ENCODE results near the gene DLG2. TPM values are rescaled to one million over a fixed set of nuclear protein-coding genes. Genes with fewer than 3 reads are reported as not detected.
A peak's percentile ranks its signal among the peaks of the same experiment; 100 is the strongest.

Gene DLG2
- total RNA-seq, 4 donors from 2014 or later = 7.3 to 14.1 (median 11.1) TPM

GRCh38 chr11:83713708-83714107 is 1913.4 kb downstream of the DLG2 start:
- TF ChIP-seq CTCF (IDR thresholded peaks at IDR 0.05) (no peak), POLR2AphosphoS5 (IDR thresholded peaks at IDR 0.05) (peak in 1 of 2 donors; percentile 21), POLR2A (IDR thresholded peaks at IDR 0.05; ENCODE audit: low read depth) (no peak), EP300 (IDR thresholded peaks at IDR 0.05) (no peak)
- DNase-seq (ENCODE audit: extremely low spot score) = no peak
- Histone ChIP-seq H3K27me3 (no peaks in the 10 kb centered on the region), H3K4me1 (no peaks in the 10 kb centered on the region), H3K27ac (replicated peaks in 1 of 4) (no peak overlapping the region), H3K9me3 (no peaks in the 10 kb centered on the region), H3K4me3 (no peak overlapping the region), H3K36me3 (no peaks in the 10 kb centered on the region)
- intact Hi-C loops (cut with DNase I) = no loop called here
- 44% methylated on average over 2 of the region's 2 CpGs for WGBS

- Histone ChIP-seq H3K4me1 (no peaks in the 10 kb centered on the region), H3K9me3 (no peaks in the 10 kb centered on the region), H3K4me3 (no peak overlapping the region), H3K27ac (replicated peaks in 1 of 4) (no peak overlapping the region), H3K36me3 (no peaks in the 10 kb centered on the region), H3K27me3 (no peaks in the 10 kb centered on the region)
- TF ChIP-seq CTCF (IDR thresholded peaks at IDR 0.05) (no peak), POLR2AphosphoS5 (IDR thresholded peaks at IDR 0.05) (no peak), POLR2A (IDR thresholded peaks at IDR 0.05; ENCODE audit: low read depth) (no peak), EP300 (IDR thresholded peaks at IDR 0.05) (no peak)
- DNase-seq (ENCODE audit: extremely low spot score) = no peak
- 91% methylated on average over 5 of the region's 5 CpGs for WGBS
- intact Hi-C loops (cut with DNase I) = no loop called here
Observed at GRCh38 chr11:83711106-83711527, 1916.0 kb downstream of the DLG2 start.

DNA sequence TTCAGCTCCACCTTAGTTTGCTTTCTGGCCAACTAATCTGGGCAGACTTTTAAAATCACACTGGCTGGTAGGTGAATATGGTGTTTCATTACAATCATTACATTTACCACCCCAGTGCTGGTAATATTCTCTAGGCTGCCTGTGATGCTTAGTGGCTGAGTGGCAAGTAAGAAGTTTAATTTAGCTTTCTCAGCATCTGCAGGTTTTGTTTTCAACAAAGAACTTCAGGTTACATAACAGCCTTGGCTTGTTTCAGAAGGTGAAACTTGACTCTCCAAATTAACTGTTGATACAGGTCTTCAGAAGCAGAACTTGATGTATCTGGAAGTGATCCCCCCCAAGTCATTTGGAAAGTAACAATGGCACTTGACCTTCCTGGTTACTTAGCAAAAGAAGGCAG is 1917.7 kb downstream of the DLG2 start:
- Histone ChIP-seq H3K27ac (replicated peaks in 1 of 4) (no peak overlapping the region), H3K4me3 (no peak overlapping the region), H3K9me3 (no peaks in the 10 kb centered on the region), H3K4me1 (no peaks in the 10 kb centered on the region), H3K27me3 (no peaks in the 10 kb centered on the region), H3K36me3 (no peaks in the 10 kb centered on the region)
- no peak for DNase-seq (ENCODE audit: extremely low spot score)
- intact Hi-C loops (cut with DNase I) = no loop called here
- no peak for TF ChIP-seq POLR2A (IDR thresholded peaks at IDR 0.05; ENCODE audit: low read depth)
- no peak for TF ChIP-seq EP300 (IDR thresholded peaks at IDR 0.05)
- no peak for TF ChIP-seq CTCF (IDR thresholded peaks at IDR 0.05)
- TF ChIP-seq POLR2AphosphoS5 (IDR thresholded peaks at IDR 0.05) = no peak

GRCh38 chr11:83706566-83706965 is 1920.6 kb downstream of the DLG2 start:
- no peak for DNase-seq (ENCODE audit: extremely low spot score)
- 92% methylated on average over 5 of the region's 6 CpGs for WGBS
- no peak overlapping the region for H3K27ac ChIP-seq (replicated peaks in 1 of 4)
- H3K27me3 ChIP-seq = no peaks in the 10 kb centered on the region
- H3K36me3 ChIP-seq = no peaks in the 10 kb centered on the region
- intact Hi-C loops (cut with DNase I) = no loop called here
- no peaks in the 10 kb centered on the region for H3K9me3 ChIP-seq
- TF ChIP-seq CTCF (IDR thresholded peaks at IDR 0.05) (no peak), EP300 (IDR thresholded peaks at IDR 0.05) (no peak), POLR2AphosphoS5 (IDR thresholded peaks at IDR 0.05) (no peak), POLR2A (IDR thresholded peaks at IDR 0.05; ENCODE audit: low read depth) (no peak)
- no peaks in the 10 kb centered on the region for H3K4me1 ChIP-seq
- H3K4me3 ChIP-seq = no peak overlapping the region

GRCh38 chr11:83702796-83703195 is 1924.3 kb downstream of the DLG2 start:
- DNase-seq (ENCODE audit: extremely low spot score) = no peak
- Histone ChIP-seq H3K27me3 (no peaks in the 10 kb centered on the region), H3K4me3 (no peak overlapping the region), H3K4me1 (no peaks in the 10 kb centered on the region), H3K9me3 (no peaks in the 10 kb centered on the region), H3K36me3 (no peaks in the 10 kb centered on the region), H3K27ac (replicated peaks in 1 of 4) (no peak overlapping the region)
- 93% methylated on average over 2 of the region's 2 CpGs for WGBS
- intact Hi-C loops (cut with DNase I) = no loop called here
- TF ChIP-seq POLR2A (IDR thresholded peaks at IDR 0.05; ENCODE audit: low read depth) (no peak), POLR2AphosphoS5 (IDR thresholded peaks at IDR 0.05) (no peak), CTCF (IDR thresholded peaks at IDR 0.05) (no peak), EP300 (IDR thresholded peaks at IDR 0.05) (no peak)
